Parathyroid adenoma (tissue), 2 donors: ENCODE measurements around the gene RABGAP1.

ENCODE experiments used
- H2AFZ ChIP-seq: fragments of 300-600 bp; sonication (generic); one replicate; pipeline ENCODE4 v1.7.0; 2017; ENCODE audit warnings: antibody characterized with exemption, mild to moderate bottlenecking
- H3K27ac ChIP-seq: fragments of 300-600 bp; sonication (generic); one replicate; pipeline ENCODE4 v1.7.0; 2017
- H3K27me3 ChIP-seq: fragments of 300-600 bp; sonication (generic); one replicate; pipeline ENCODE4 v1.7.0; 2017; ENCODE audit warnings: low read length; ENCODE audit not compliant: control insufficient read depth, insufficient read depth
- H3K36me3 ChIP-seq: fragments of 300-600 bp; sonication (generic); one replicate; pipeline ENCODE4 v1.7.0; 2017; ENCODE audit warnings: low read length; ENCODE audit not compliant: control insufficient read depth, insufficient read depth
- H3K4me1 ChIP-seq: fragments of 300-600 bp; sonication (generic); one replicate; pipeline ENCODE4 v1.7.0; 2017; ENCODE audit warnings: control low read depth
- H3K4me2 ChIP-seq: fragments of 300-600 bp; sonication (generic); one replicate; pipeline ENCODE4 v1.7.0; 2017; ENCODE audit warnings: low read length
- H3K4me3 ChIP-seq: fragments of 300-600 bp; sonication (generic); one replicate; pipeline ENCODE4 v1.7.0; 2017; ENCODE audit warnings: low read depth, low read length
- H3K79me2 ChIP-seq: fragments of 300-600 bp; sonication (generic); one replicate; pipeline ENCODE4 v1.7.0; 2017; ENCODE audit warnings: control low read depth
- H3K9ac ChIP-seq: fragments of 300-600 bp; sonication (generic); one replicate; pipeline ENCODE4 v1.7.0; 2017; ENCODE audit warnings: mild to moderate bottlenecking
- H3K9me3 ChIP-seq: fragments of 300-600 bp; sonication (generic); one replicate; pipeline ENCODE4 v1.7.0; 2017; ENCODE audit warnings: low read length; ENCODE audit not compliant: control insufficient read depth
- TF ChIP-seq, protein P1 (sequence below): fragments of 300-600 bp; sonication (generic); IDR thresholded peaks from one replicate; pipeline ENCODE4 v1.7.0; 2017; ENCODE audit warnings: antibody characterized with exemption, mild to moderate bottlenecking
- donor health status: primary hyperparathyroidism.

RABGAP1 gene

DNA sequence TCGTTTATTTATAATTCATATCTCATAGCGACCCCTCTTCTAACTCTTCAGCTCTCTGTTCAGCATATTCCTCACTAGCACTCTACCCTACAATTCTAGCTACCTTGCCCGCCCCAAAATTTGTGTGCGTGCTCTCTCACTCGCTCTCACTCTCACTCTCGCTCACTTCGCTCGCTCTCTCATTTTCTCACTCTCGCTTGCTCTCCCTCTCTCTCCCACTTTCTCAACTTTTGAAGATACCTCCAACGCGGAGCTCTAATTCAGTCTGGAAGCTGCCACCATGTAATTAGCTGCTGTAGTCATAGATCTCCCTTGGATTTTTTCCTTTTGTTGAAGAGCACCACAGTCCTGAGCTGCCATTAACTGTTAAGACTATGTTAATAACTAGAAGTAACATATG, 123.1 kb downstream of the RABGAP1 start:
- H3K27me3 ChIP-seq = no peaks in the 10 kb centered on the region
- H3K4me1 ChIP-seq = no peaks in the 10 kb centered on the region
- no peaks in the 10 kb centered on the region for H3K36me3 ChIP-seq

GRCh38 chr9:123064716-123065115, 123.9 kb downstream of the RABGAP1 start:
- Histone ChIP-seq H3K27ac (no peak overlapping the region), H3K4me2 (no peak overlapping the region), H3K9me3 (no peaks in the 10 kb centered on the region), H3K27me3 (no peaks in the 10 kb centered on the region), H3K4me3 (no peak overlapping the region), H3K9ac (no peak overlapping the region), H3K36me3 (no peaks in the 10 kb centered on the region), H2AFZ (no peak overlapping the region), H3K79me2 (no peaks in the 10 kb centered on the region), H3K4me1 (no peaks in the 10 kb centered on the region)
- TF ChIP-seq, protein P1, sequence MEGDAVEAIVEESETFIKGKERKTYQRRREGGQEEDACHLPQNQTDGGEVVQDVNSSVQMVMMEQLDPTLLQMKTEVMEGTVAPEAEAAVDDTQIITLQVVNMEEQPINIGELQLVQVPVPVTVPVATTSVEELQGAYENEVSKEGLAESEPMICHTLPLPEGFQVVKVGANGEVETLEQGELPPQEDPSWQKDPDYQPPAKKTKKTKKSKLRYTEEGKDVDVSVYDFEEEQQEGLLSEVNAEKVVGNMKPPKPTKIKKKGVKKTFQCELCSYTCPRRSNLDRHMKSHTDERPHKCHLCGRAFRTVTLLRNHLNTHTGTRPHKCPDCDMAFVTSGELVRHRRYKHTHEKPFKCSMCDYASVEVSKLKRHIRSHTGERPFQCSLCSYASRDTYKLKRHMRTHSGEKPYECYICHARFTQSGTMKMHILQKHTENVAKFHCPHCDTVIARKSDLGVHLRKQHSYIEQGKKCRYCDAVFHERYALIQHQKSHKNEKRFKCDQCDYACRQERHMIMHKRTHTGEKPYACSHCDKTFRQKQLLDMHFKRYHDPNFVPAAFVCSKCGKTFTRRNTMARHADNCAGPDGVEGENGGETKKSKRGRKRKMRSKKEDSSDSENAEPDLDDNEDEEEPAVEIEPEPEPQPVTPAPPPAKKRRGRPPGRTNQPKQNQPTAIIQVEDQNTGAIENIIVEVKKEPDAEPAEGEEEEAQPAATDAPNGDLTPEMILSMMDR = no peak

More for the DNA sequence above, 123.1 kb downstream of the RABGAP1 start:
- Histone ChIP-seq H3K4me2 (no peak overlapping the region), H2AFZ (no peak overlapping the region), H3K27ac (no peak overlapping the region), H3K79me2 (no peaks in the 10 kb centered on the region), H3K9ac (no peak overlapping the region), H3K9me3 (no peaks in the 10 kb centered on the region), H3K4me3 (no peak overlapping the region)
- TF ChIP-seq, protein P1 = no peak

DNA sequence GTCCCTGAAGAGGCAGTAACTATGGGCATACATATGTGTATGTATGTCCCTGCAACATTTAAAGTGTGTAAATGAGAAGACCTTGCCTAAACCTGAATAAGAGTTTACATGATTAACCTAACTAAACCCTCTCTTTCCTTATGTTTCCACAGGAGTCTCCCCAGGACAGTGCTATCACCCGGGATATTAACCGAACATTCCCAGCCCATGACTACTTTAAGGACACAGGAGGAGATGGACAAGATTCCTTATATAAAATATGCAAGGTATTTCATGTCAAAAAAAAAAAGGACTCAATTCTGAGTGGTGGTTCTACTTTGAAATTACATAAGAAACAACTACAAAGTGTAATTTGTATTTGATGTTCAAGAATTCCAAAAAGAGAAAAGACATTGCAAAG, 124.4 kb downstream of the RABGAP1 start:
- Histone ChIP-seq H3K36me3 (no peaks in the 10 kb centered on the region), H3K27me3 (no peaks in the 10 kb centered on the region), H3K9me3 (no peaks in the 10 kb centered on the region), H3K4me1 (no peaks in the 10 kb centered on the region), H3K79me2 (no peaks in the 10 kb centered on the region), H3K9ac (no peak overlapping the region), H3K4me2 (no peak overlapping the region), H3K4me3 (no peak overlapping the region), H3K27ac (no peak overlapping the region), H2AFZ (no peak overlapping the region)
- TF ChIP-seq, protein P1 = no peak

GRCh38 chr9:123067136-123067535, 126.3 kb downstream of the RABGAP1 start:
- Histone ChIP-seq H3K9me3 (no peaks in the 10 kb centered on the region), H3K4me1 (no peaks in the 10 kb centered on the region), H3K4me2 (no peak overlapping the region), H3K9ac (no peak overlapping the region), H2AFZ (no peak overlapping the region), H3K27ac (no peak overlapping the region), H3K79me2 (no peaks in the 10 kb centered on the region), H3K36me3 (no peaks in the 10 kb centered on the region), H3K27me3 (no peaks in the 10 kb centered on the region), H3K4me3 (no peak overlapping the region)
- TF ChIP-seq, protein P1 = no peak

GRCh38 chr9:123069010-123069481, 128.2 kb downstream of the RABGAP1 start:
- no peak overlapping the region for H3K4me3 ChIP-seq
- H3K9ac ChIP-seq = no peak overlapping the region
- H3K4me1 ChIP-seq = no peaks in the 10 kb centered on the region
- H3K27ac ChIP-seq = no peak overlapping the region
- no peaks in the 10 kb centered on the region for H3K27me3 ChIP-seq
- H3K4me2 ChIP-seq = no peak overlapping the region
- H3K36me3 ChIP-seq = no peaks in the 10 kb centered on the region
- no peaks in the 10 kb centered on the region for H3K79me2 ChIP-seq
- H3K9me3 ChIP-seq = no peaks in the 10 kb centered on the region
- H2AFZ ChIP-seq = no peak overlapping the region
- TF ChIP-seq, protein P1 = no peak
